Urinary bladder (tissue), 4 donors: ENCODE measurements around the gene F13A1. TPM values are rescaled to one million over a fixed set of nuclear protein-coding genes. Genes with fewer than 3 reads are reported as not detected.

Experiments
- DNase-seq: peaks from one replicate; pipeline ENCODE4 v3.0.0-alpha.2; 2015; ENCODE audit errors: extremely low spot score
- H3K27ac ChIP-seq: one replicate; pipeline ENCODE4 v1.5.1; 2013; ENCODE audit warnings: low read depth, mild to moderate bottlenecking, moderate library complexity
- H3K36me3 ChIP-seq: one replicate; pipeline ENCODE4 v1.6.1; 2013; ENCODE audit warnings: mild to moderate bottlenecking, moderate library complexity; ENCODE audit not compliant: insufficient read depth
- H3K4me1 ChIP-seq: one replicate; pipeline ENCODE4 v1.6.1; 2013; ENCODE audit warnings: mild to moderate bottlenecking, moderate library complexity; ENCODE audit not compliant: insufficient read depth
- H3K4me3 ChIP-seq: one replicate; pipeline ENCODE4 v1.5.1; 2013; ENCODE audit warnings: low read depth, low read length
- WGBS: extraction: QIAGEN DNeasy Blood & Tissue Kit; methylation state at CpG from one replicate; pipeline ENCODE4 v1.1.7; 2013; 5-methylcytosine and 5-hydroxymethylcytosine counted together
- polyA plus RNA-seq: library from polyadenylated mRNA; stranded (reverse); fragments of 200-250 nt; gene quantifications from one replicate; pipeline ENCODE4 v1.2.3, GENCODE V29; 2013
- total RNA-seq: library from RNA; depleted of rRNA; stranded (reverse); fragments of >200 nt; gene quantifications from one replicate; pipeline ENCODE4 v1.2.3, GENCODE V29; 2014
- donor health status: healthy with polysubstance abuse.
- donor health status: healthy.

Gene F13A1
- total and polyA plus RNA-seq, 2 donors, result 113 to 203 TPM

- Histone ChIP-seq H3K4me3 (no peak overlapping the region), H3K36me3 (no peaks in the 10 kb centered on the region)
- 29% methylated on average over 2 of the region's 2 CpGs for WGBS
Observed at GRCh38 chr6:6246544-6246943, 73.9 kb downstream of the F13A1 start.

GRCh38 chr6:6244624-6245023 lies 75.8 kb downstream of the F13A1 start:
- DNase-seq, result no peak
- no peak overlapping the region for H3K4me3 ChIP-seq
- no peaks in the 10 kb centered on the region for H3K4me1 ChIP-seq
- 86% methylated on average over 5 of the region's 5 CpGs for WGBS
- H3K27ac ChIP-seq, result no peak overlapping the region
- H3K36me3 ChIP-seq, result no peaks in the 10 kb centered on the region

More at GRCh38 chr6:6246544-6246943, 73.9 kb downstream of the F13A1 start:
- Histone ChIP-seq H3K4me1 (no peaks in the 10 kb centered on the region), H3K27ac (no peak overlapping the region)
- no peak for DNase-seq

DNA sequence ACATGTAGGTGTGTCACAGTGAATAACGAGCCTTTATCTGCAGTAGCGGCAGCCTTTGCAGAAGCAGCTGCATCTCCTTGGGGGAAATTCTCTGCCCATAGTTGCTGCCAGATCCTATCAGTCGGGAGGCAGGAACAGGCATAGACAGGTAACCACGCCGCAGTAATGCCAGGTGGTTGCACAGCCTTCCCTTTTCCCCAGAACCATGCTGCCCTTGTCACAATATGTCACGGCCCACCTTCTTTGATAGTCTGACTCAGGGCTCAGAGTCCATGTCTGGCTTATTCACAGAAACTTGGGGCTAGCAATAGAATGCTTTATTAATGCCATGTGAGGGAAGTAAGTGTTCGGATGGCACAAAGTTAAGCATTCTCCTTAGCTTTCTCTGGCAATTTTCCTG lies 76.6 kb downstream of the F13A1 start:
- Histone ChIP-seq H3K27ac (no peak overlapping the region), H3K4me1 (no peaks in the 10 kb centered on the region), H3K36me3 (no peaks in the 10 kb centered on the region), H3K4me3 (no peak overlapping the region)
- WGBS, result 71% methylated on average over 7 of the region's 7 CpGs
- DNase-seq, result no peak

DNA sequence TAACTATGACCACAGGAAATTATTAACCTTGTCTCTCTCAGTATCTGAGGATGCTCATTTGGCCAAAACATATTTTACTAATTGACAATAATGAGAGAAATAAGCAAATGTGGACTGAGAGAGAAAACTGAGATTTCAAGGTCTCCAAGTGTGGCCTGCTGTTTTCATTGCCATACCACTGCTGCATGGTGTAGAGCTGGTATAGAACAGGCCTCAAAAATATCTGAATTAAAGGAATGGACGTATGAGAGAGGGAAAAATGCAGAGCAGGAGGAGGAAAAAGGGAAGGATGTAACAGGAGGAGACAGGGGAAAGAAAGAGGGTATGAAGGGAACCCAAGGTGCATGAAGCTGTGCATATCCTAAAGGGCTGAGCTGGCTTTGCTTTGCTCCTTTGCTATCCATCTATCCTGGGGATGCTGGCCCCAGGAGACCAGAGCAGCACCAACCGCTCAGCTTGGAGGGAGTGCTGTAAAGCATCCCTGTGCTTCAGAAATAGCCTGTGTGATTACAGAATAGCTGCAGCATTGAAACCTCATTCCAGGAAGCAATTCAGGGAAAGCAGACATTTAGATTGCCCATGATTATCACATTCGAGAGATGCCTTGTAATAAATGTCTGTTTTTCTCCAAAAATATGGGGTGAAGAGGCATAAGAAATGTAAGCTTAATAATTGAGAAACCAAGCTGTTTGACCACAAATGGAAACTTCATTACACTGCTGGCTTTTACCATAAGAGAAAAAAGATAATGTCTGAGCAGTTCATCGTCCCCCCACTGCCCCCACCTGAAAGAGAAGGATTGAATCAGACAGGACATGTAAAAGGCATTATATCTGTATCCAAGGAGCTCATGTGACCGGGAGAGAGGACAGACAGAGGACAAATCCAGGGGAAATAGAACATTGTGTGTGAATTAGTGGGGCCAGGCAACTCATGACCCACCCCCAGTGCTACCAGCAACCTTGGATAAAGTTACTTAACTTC lies 80.6 kb downstream of the F13A1 start:
- no peak for DNase-seq
- Histone ChIP-seq H3K27ac (no peak overlapping the region), H3K4me3 (no peak overlapping the region), H3K4me1 (no peaks in the 10 kb centered on the region), H3K36me3 (no peaks in the 10 kb centered on the region)
- 45% methylated on average over 5 of the region's 5 CpGs for WGBS

- Histone ChIP-seq H3K4me3 (no peak overlapping the region), H3K36me3 (no peaks in the 10 kb centered on the region), H3K4me1 (no peaks in the 10 kb centered on the region), H3K27ac (no peak overlapping the region)
- WGBS, result 67% methylated on average over 6 of the region's 6 CpGs
- no peak for DNase-seq
Observed at GRCh38 chr6:6236730-6237469, 83.6 kb downstream of the F13A1 start.

GRCh38 chr6:6235786-6236185 lies 84.7 kb downstream of the F13A1 start:
- 69% methylated on average over 2 of the region's 2 CpGs for WGBS
- DNase-seq, result no peak
- H3K27ac ChIP-seq, result no peak overlapping the region

GRCh38 chr6:6234963-6235362 lies 85.5 kb downstream of the F13A1 start:
- Histone ChIP-seq H3K27ac (no peak overlapping the region), H3K36me3 (no peaks in the 10 kb centered on the region), H3K4me1 (no peaks in the 10 kb centered on the region), H3K4me3 (no peak overlapping the region)
- WGBS, result 64% methylated on average over 1 of the region's 1 CpG
- no peak for DNase-seq

More at GRCh38 chr6:6235786-6236185, 84.7 kb downstream of the F13A1 start:
- no peaks in the 10 kb centered on the region for H3K36me3 ChIP-seq
- H3K4me3 ChIP-seq, result no peak overlapping the region
- H3K4me1 ChIP-seq, result no peaks in the 10 kb centered on the region

DNA sequence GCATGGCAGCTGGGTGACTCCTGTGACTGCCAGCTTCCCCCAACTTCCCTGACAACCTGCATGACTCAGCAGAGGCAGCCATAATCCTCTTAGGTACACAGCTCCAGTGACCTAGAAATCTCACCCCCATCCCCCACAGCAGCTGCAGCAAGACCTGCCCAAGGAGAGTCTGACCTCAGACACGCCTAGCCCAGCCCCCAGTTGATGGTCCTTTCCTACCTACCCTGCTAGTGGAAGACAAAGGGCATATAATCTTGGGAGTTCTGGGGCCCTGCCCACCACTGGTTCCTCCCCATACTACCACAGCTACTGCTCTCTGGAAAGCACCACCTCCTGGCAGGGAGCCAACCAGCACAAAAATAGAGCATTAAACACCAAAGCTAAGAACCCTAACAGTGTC lies 90.2 kb downstream of the F13A1 start:
- no peaks in the 10 kb centered on the region for H3K4me1 ChIP-seq
- H3K4me3 ChIP-seq, result no peak overlapping the region
- DNase-seq, result no peak
- H3K27ac ChIP-seq, result no peak overlapping the region
- WGBS, result 63% methylated on average over 1 of the region's 1 CpG
- no peaks in the 10 kb centered on the region for H3K36me3 ChIP-seq

GRCh38 chr6:6227896-6228295 lies 92.6 kb downstream of the F13A1 start:
- no peak overlapping the region for H3K4me3 ChIP-seq
- 88% methylated on average over 1 of the region's 1 CpG for WGBS
- H3K4me1 ChIP-seq, result no peaks in the 10 kb centered on the region
- H3K36me3 ChIP-seq, result no peaks in the 10 kb centered on the region
- no peak for DNase-seq
- H3K27ac ChIP-seq, result no peak overlapping the region

DNA sequence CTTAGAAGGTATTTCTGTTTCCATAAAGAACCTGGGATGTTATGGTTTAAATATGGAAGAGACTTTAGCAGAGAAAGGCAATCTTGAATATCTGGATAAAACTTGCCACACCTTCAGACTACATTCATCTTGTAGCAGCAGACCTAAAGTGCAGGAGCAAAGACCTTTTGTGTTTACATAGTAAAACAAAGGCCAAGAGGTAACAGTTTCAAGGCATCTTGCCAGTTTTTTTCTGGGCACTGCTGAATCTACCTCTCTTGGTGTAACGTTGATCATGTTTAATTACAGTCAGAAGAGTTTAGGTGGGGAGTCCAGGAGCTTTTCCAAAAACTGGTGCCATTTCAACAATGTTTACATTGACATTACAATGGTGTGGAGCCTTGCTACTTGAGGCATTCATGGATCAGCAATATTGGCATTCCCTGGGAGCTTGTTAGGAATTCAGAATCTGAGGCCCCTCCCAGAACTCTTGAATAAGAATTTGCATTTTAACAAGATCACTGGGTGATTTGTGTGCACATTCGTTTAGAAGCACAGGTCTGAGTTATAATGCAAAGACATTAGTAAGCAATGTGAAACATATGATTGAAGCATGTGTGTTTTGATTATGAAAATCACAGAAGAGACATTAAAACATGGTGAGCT lies 94.5 kb downstream of the F13A1 start:
- Histone ChIP-seq H3K27ac (no peak overlapping the region), H3K36me3 (no peaks in the 10 kb centered on the region), H3K4me3 (no peak overlapping the region), H3K4me1 (no peaks in the 10 kb centered on the region)
- WGBS, result 30% methylated on average over 2 of the region's 2 CpGs
- no peak for DNase-seq

GRCh38 chr6:6224933-6225486 lies 95.5 kb downstream of the F13A1 start:
- no peak overlapping the region for H3K27ac ChIP-seq
- H3K36me3 ChIP-seq, result no peaks in the 10 kb centered on the region
- WGBS, result 92% methylated on average over 6 of the region's 6 CpGs
- no peak overlapping the region for H3K4me3 ChIP-seq
- DNase-seq, result no peak
- H3K4me1 ChIP-seq, result no peaks in the 10 kb centered on the region

GRCh38 chr6:6221787-6222535 lies 98.5 kb downstream of the F13A1 start:
- WGBS, result 50% methylated on average over 7 of the region's 7 CpGs
- H3K36me3 ChIP-seq, result no peaks in the 10 kb centered on the region
- no peak overlapping the region for H3K27ac ChIP-seq
- H3K4me1 ChIP-seq, result no peaks in the 10 kb centered on the region
- H3K4me3 ChIP-seq, result no peak overlapping the region
- DNase-seq, result no peak

DNA sequence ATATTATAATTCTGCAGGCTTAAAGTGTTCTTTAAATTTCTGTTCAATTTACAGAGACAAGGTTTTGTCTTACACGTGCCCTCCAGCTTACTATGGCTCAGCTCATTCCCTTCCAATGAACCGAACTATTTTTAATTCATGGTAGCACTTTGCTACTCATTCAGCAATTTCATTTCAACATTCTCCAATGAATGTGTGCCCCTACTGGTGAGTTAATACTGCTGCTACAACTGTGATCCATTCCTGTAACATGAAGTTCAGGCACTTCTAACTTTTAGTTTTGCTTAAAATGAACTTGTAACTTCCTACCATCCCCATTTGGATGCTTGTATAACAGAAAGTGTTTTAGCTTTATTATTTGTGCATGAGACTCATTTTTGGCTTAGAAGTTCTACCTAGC lies 99.7 kb downstream of the F13A1 start:
- Histone ChIP-seq H3K4me3 (no peak overlapping the region), H3K36me3 (no peaks in the 10 kb centered on the region), H3K27ac (no peak overlapping the region), H3K4me1 (no peaks in the 10 kb centered on the region)
- whole genome bisulfite sequencing, result 69% methylated on average over 2 of the region's 2 CpGs
- no peak for DNase-seq
